Activated CD8-positive, alpha-beta T cell treated with anti-CD3 and anti-CD28 coated beads for 36 hours (primary cell): Measurements from ENCODE around the gene ARPC5. TPM values are rescaled to one million over a fixed set of nuclear protein-coding genes. Genes with fewer than 3 reads are reported as not detected.
"Not testable (repeated sequence)": the region's sequence is repeated elsewhere in the genome, so short reads cannot be mapped to it uniquely, and the experiment has no call there.

Source experiments
- ATAC-seq: fragments of 200-7000 bp; cut with Tn5 transposase; one replicate; pipeline ENCODE4 v1.10.0; 2021; ENCODE audit warnings: mild to moderate bottlenecking, moderate library complexity
- CTCF ChIA-PET: fragments of 350-600 bp; sonication (Branson Sonifier 250); formaldehyde crosslinking; loops from one replicate; lab custom pipeline; 2021; ENCODE audit warnings: antibody characterized with exemption; lab: Charles Lee
- POLR2A ChIA-PET: fragments of 350-600 bp; sonication (Branson Sonifier 250); formaldehyde crosslinking; loops from one replicate; lab custom pipeline; 2021; ENCODE audit warnings: antibody characterized with exemption; lab: Charles Lee
- DNase-seq: peaks from one replicate; pipeline ENCODE4 v3.0.0-alpha.2; 2020
- H3K27ac Mint-ChIP-seq: one replicate; pipeline ENCODE4 v1.8.0; 2021; ENCODE audit warnings: mild to moderate bottlenecking, mixed read lengths
- H3K27me3 Mint-ChIP-seq: one replicate; pipeline ENCODE4 v1.8.0; 2021; ENCODE audit warnings: mixed read lengths
- H3K36me3 Mint-ChIP-seq: one replicate; pipeline ENCODE4 v1.8.0; 2021; ENCODE audit warnings: low read depth, mixed read lengths
- H3K4me1 Mint-ChIP-seq: one replicate; pipeline ENCODE4 v1.8.0; 2021; ENCODE audit warnings: low read depth, mixed read lengths
- H3K4me3 Mint-ChIP-seq: one replicate; pipeline ENCODE4 v1.8.0; 2021; ENCODE audit warnings: mild to moderate bottlenecking, moderate library complexity, mixed read lengths
- H3K9me3 Mint-ChIP-seq: one replicate; pipeline ENCODE4 v1.8.0; 2021; ENCODE audit warnings: mixed read lengths
- intact Hi-C: fragments of 100-400 bp; cut with micrococcal nuclease; formaldehyde crosslinking; loops from one replicate; pipeline ENCODE4 v1.10.0; 2022
- total RNA-seq, 2 experiments: library from RNA; stranded (reverse); gene quantifications; one replicate each; pipeline ENCODE4 v1.2.3, GENCODE V29; 2021
- TF ChIP-seq, protein P1 (sequence below): fragments of 200-600 bp; IDR thresholded peaks from one replicate; pipeline ENCODE4 v1.8.0; 2022; ENCODE audit warnings: antibody characterized with exemption, mild to moderate bottlenecking

ARPC5 gene
- total RNA-seq, 2 experiments from 2014 or later, result 128 to 134 TPM

DNA sequence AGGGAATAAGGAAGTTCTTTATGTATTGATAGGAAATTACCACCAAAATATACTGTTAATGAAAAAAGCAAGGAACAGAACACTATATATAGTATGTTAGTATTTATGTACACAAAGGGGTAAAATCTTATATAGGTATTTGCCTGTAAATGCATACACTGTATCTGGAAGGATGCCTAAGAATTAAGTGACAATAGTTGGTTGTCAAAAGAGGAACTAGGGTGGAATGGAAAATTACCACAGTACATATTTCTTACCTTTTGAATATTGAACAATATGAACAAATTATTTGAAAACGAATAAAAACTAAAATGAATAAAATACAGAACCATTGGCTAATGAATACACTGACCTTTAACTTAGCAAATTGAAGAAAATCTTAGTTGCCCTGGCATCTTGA lies 13.6 kb downstream of the ARPC5 start:
- ChIA-PET CTCF (interaction anchor here (1.0 to 1.4 kb wide), 4 partner anchors 21 to 267 kb away, joined by 3 to 5 read pairs (median 4); no protein-coding TSS in a partner anchor), POLR2A (no interaction called here)
- Mint-ChIP-seq H3K27me3 (no peaks in the 10 kb centered on the region), H3K4me1 (peaks cover 20% of the 10 kb centered on the region), H3K9me3 (no peaks in the 10 kb centered on the region), H3K27ac (no peak overlapping the region), H3K4me3 (no peak overlapping the region), H3K36me3 (peaks cover 15% of the 10 kb centered on the region)
- intact Hi-C loops, result loop anchor here (5.0 kb wide), 2 partner anchors 70 to 340 kb away; no protein-coding TSS in a partner anchor
- TF ChIP-seq, protein P1, sequence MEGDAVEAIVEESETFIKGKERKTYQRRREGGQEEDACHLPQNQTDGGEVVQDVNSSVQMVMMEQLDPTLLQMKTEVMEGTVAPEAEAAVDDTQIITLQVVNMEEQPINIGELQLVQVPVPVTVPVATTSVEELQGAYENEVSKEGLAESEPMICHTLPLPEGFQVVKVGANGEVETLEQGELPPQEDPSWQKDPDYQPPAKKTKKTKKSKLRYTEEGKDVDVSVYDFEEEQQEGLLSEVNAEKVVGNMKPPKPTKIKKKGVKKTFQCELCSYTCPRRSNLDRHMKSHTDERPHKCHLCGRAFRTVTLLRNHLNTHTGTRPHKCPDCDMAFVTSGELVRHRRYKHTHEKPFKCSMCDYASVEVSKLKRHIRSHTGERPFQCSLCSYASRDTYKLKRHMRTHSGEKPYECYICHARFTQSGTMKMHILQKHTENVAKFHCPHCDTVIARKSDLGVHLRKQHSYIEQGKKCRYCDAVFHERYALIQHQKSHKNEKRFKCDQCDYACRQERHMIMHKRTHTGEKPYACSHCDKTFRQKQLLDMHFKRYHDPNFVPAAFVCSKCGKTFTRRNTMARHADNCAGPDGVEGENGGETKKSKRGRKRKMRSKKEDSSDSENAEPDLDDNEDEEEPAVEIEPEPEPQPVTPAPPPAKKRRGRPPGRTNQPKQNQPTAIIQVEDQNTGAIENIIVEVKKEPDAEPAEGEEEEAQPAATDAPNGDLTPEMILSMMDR, result no peak
- ATAC-seq, result no peak
- no peak for DNase-seq

DNA sequence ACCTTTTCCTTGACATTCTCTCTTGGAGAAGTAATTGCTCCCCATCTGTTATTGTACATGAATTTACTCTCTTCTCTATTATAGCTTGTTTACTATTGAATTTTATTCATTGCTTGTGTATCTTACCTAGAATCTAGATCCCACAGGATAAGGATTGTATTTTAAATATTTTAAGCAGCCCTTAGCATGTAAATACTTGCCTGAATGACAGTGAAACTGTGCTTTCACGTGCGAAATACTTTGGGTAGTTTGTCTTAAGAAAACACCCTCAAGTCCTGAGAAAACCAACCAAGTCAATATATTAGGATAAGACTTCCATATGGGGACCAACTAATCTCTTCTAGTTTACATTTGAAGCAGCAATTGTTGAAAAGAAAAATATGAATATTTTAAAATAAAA lies 15.3 kb downstream of the ARPC5 start:
- Mint-ChIP-seq H3K9me3 (no peaks in the 10 kb centered on the region), H3K27me3 (no peaks in the 10 kb centered on the region), H3K4me3 (no peak overlapping the region), H3K27ac (no peak overlapping the region), H3K36me3 (peaks cover 10% of the 10 kb centered on the region), H3K4me1 (peaks cover 14% of the 10 kb centered on the region)
- TF ChIP-seq, protein P1, result no peak
- CTCF ChIA-PET, result interaction anchor here (0.7 to 1.8 kb wide), 3 partner anchors 8 to 97 kb away, joined by 3 to 4 read pairs (median 3); no protein-coding TSS in a partner anchor
- POLR2A ChIA-PET, result no interaction called here
- intact Hi-C loops, result loop anchor here (5.0 kb wide), 2 partner anchors 68 to 338 kb away; no protein-coding TSS in a partner anchor
- DNase-seq, result no peak
- ATAC-seq, result no peak

DNA sequence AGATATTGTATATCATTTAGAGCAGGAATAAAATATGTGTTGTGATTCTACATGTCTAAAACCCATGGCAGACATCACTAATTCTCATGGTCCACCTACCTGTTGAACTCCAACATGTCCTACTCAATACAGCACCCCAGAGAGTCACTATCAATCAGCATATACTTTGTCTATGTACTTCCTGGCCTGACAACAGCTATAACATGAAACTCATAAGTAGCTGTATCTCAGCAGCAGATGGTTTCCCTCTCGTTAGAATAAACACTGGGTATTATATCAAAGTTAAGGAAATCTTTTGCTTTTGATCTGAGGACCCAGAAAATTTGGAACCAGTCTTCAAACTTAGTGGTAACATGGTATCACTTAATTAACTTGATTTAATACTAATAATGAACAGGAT lies 15.8 kb downstream of the ARPC5 start:
- Mint-ChIP-seq H3K4me1 (peaks cover 15% of the 10 kb centered on the region), H3K27ac (no peak overlapping the region), H3K9me3 (no peaks in the 10 kb centered on the region), H3K4me3 (no peak overlapping the region), H3K27me3 (no peaks in the 10 kb centered on the region), H3K36me3 (peaks cover 7% of the 10 kb centered on the region)
- ChIA-PET CTCF (interaction anchor here (1.1 to 1.8 kb wide), 2 partner anchors 8 to 36 kb away, joined by 3 to 4 read pairs; no protein-coding TSS in a partner anchor), POLR2A (no interaction called here)
- intact Hi-C loops, result loop anchor here (5.0 kb wide), 2 partner anchors 67 to 337 kb away; no protein-coding TSS in a partner anchor
- TF ChIP-seq, protein P1, result no peak
- ATAC-seq, result no peak
- no peak for DNase-seq

DNA sequence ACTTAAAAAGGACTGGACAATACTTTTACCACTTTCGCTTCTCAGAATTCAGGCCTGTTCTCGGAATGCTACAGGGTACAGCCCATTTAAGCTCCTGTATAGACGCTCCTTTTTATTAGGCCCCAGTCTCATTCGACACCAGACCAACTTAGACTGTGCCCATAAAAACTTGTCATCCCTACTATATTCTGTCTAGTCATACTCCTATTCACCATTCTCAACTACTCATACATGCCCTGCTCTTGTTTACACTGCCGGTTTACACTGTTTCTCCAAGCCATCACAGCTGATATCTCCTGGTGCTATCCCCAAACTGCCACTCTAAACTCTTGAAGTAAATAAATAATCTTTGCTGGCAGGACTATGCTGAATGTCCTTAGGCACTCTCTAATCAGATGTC lies 17.4 kb downstream of the ARPC5 start:
- H3K36me3 Mint-ChIP-seq, POLR2A ChIA-PET, H3K9me3 Mint-ChIP-seq, H3K27ac Mint-ChIP-seq, intact Hi-C loops, H3K27me3 Mint-ChIP-seq, CTCF ChIA-PET, H3K4me3 Mint-ChIP-seq, DNase-seq, ATAC-seq: not testable (repeated sequence)
- H3K4me1 Mint-ChIP-seq, result peaks cover 14% of the 10 kb centered on the region

DNA sequence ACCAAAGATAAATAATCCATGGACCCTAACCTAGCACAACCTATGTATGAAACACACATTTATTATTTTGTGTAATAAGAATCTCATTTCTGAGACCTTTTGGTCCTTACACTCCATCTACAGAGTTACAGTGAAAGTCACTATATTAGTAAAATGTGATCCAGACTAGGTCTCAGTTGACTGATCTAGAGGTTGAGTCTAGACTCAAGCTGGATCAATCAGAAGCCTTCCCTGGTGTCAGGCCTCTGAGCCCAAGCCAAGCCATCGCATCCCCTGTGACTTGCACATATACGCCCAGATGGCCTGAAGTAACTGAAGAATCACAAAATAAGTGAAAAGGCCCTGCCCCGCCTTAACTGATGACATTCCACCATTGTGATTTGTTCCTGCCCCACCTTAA lies 22.6 kb downstream of the ARPC5 start:
- H3K27ac Mint-ChIP-seq, CTCF ChIA-PET, H3K27me3 Mint-ChIP-seq, ATAC-seq, POLR2A ChIA-PET, H3K9me3 Mint-ChIP-seq, H3K36me3 Mint-ChIP-seq, H3K4me3 Mint-ChIP-seq, DNase-seq, intact Hi-C loops: not testable (repeated sequence)
- peaks cover 11% of the 10 kb centered on the region for H3K4me1 Mint-ChIP-seq

DNA sequence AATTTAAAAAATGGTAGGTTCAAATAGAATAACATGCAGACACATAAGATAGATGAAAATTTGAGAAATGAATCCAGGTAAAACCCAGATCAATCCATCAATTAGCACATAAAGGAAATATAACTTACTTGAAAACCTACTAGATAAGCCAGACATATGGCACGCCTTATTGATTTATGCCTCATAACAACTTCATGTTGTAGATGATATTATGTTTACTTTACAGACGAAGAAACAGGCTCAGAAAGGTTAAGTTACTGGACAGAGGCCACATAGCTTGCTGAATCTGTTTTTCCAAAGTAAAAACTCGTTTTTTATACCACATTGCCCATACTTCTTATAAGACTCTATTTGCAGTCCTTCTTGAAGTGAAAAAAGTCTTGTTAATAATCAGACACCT lies 23.2 kb downstream of the ARPC5 start:
- no peak for ATAC-seq
- TF ChIP-seq, protein P1, result no peak
- no peaks in the 10 kb centered on the region for H3K9me3 Mint-ChIP-seq
- POLR2A ChIA-PET, result no interaction called here
- no peak for DNase-seq
- no peaks in the 10 kb centered on the region for H3K27me3 Mint-ChIP-seq
- no peak overlapping the region for H3K27ac Mint-ChIP-seq
- intact Hi-C loops, result no loop called here
- H3K4me3 Mint-ChIP-seq, result no peak overlapping the region
- CTCF ChIA-PET, result no interaction called here
- peaks cover 11% of the 10 kb centered on the region for H3K4me1 Mint-ChIP-seq
- H3K36me3 Mint-ChIP-seq, result no peaks in the 10 kb centered on the region
